Endothelial cell of umbilical vein (primary cell): ENCODE data around the gene SERPINE3. TPM values are rescaled to one million over a fixed set of nuclear protein-coding genes. Genes with fewer than 3 reads are reported as not detected.

Source experiments
- BruUV-seq: library from RNA; stranded (reverse); fragments of 400-500 nt; replicated peaks from 2 replicates; lab custom pipeline; 2021; lab: Mats Ljungman, UMichigan
- CTCF ChIA-PET: fragments of 300-600, 350-600 bp; sonication (Branson Sonifier 250); formaldehyde crosslinking; loops from one replicate; lab custom pipeline; 2021; ENCODE audit warnings: antibody characterized with exemption, inconsistent platforms; lab: Charles Lee
- POLR2A ChIA-PET: fragments of 300-600, 350-600 bp; sonication (Branson Sonifier 250); formaldehyde crosslinking; loops from one replicate; lab custom pipeline; 2021; ENCODE audit warnings: antibody characterized with exemption, inconsistent platforms; lab: Charles Lee
- DNase-seq: peaks from one replicate; pipeline ENCODE4 v3.0.0-alpha.2; 2011; ENCODE audit warnings: low read depth, low spot score
- FAIRE-seq: peaks from 2 replicates; lab custom pipeline; 2011; peaks lifted over from hg19 to GRCh38; lab: Jason Lieb, UNC
- H2AFZ ChIP-seq: 2 replicates; pipeline ENCODE4 v1.6.0; 2012; ENCODE audit warnings: low read depth, low read length, control low read depth, inconsistent platforms
- H3K27ac ChIP-seq: 2 replicates; pipeline ENCODE4 v1.5.1; 2011; ENCODE audit warnings: low read depth, mild to moderate bottlenecking, control low read depth, low read length, moderate library complexity; ENCODE audit not compliant: insufficient read depth
- H3K27me3 ChIP-seq, 2 experiments: 2 replicates each; pipeline versions ENCODE4 v1.6.0 to v1.6.1; 2011; ENCODE audit warnings: low read length in 2 of 2, mixed read lengths in 1 of 2; ENCODE audit not compliant: control insufficient read depth in 2 of 2, insufficient read depth in 2 of 2
- H3K36me3 ChIP-seq, 2 experiments: 2 replicates in 1 of 2; 3 replicates in 1 of 2; pipeline ENCODE4 v1.5.1; 2011; ENCODE audit warnings: low read length in 2 of 2, mild to moderate bottlenecking in 1 of 2, moderate library complexity in 1 of 2; ENCODE audit not compliant: control insufficient read depth in 2 of 2, insufficient read depth in 2 of 2; ENCODE audit errors: extremely low read depth in 1 of 2
- H3K4me1 ChIP-seq: 3 replicates; pipeline ENCODE4 v1.5.1; 2011; ENCODE audit warnings: mild to moderate bottlenecking, low read length; ENCODE audit not compliant: control insufficient read depth, insufficient read depth; ENCODE audit errors: extremely low read depth
- H3K4me2 ChIP-seq: 2 replicates; pipeline ENCODE4 v1.6.1; 2011; ENCODE audit warnings: low read length, control low read depth, mixed read lengths; ENCODE audit not compliant: insufficient read depth
- H3K4me3 ChIP-seq, 3 experiments: fragments of 200-600 bp in 1 of 3; sonication (generic), shearing (Covaris generic) in 1 of 3; replicated peaks in 1 of 3; 2 replicates each; pipeline ENCODE4 v1.5.1; 2011 to 2016; ENCODE audit warnings: control low read depth in 3 of 3, low read length in 3 of 3, mild to moderate bottlenecking in 2 of 3, inconsistent platforms in 1 of 3, low read depth in 1 of 3, moderate library complexity in 1 of 3; ENCODE audit not compliant: insufficient read depth in 1 of 3
- H3K79me2 ChIP-seq: 2 replicates; pipeline ENCODE4 v1.6.0; 2012; ENCODE audit warnings: low read length, inconsistent platforms; ENCODE audit not compliant: control insufficient read depth, insufficient read depth
- H3K9ac ChIP-seq: replicated peaks from 2 replicates; pipeline ENCODE3; 2011; ENCODE audit warnings: low read length, control low read depth; ENCODE audit not compliant: insufficient read depth; ENCODE audit errors: extremely low read depth
- H3K9me1 ChIP-seq: replicated peaks from 3 replicates; pipeline ENCODE4 v1.6.0; 2011; ENCODE audit warnings: mild to moderate bottlenecking, low read length; ENCODE audit not compliant: control insufficient read depth, insufficient read depth; ENCODE audit errors: extremely low read depth
- H3K9me3 ChIP-seq: replicated peaks from 2 replicates; pipeline ENCODE4 v1.5.1; 2012; ENCODE audit warnings: low read length, inconsistent platforms; ENCODE audit not compliant: control insufficient read depth, insufficient read depth
- H4K20me1 ChIP-seq: replicated peaks from 2 replicates; pipeline ENCODE3; 2011; ENCODE audit warnings: mild to moderate bottlenecking, low read length; ENCODE audit not compliant: control insufficient read depth, insufficient read depth; ENCODE audit errors: extremely low read depth
- CTCF ChIP-seq, 2 donors: IDR thresholded peaks; 1 replicate in 1 of 2; 2 replicates in 1 of 2; pipeline ENCODE4 v1.5.1; 2011; ENCODE audit warnings: low read length in 2 of 2, mild to moderate bottlenecking in 2 of 2, moderate library complexity in 2 of 2, control low read depth in 1 of 2, inconsistent platforms in 1 of 2, low read depth in 1 of 2; ENCODE audit not compliant: insufficient read depth in 1 of 2; ENCODE audit errors: extremely low read depth in 1 of 2
- EZH2 ChIP-seq: IDR thresholded peaks from 2 replicates; pipeline ENCODE4 v1.6.1; 2012; ENCODE audit warnings: borderline replicate concordance, low read depth, mild to moderate bottlenecking, moderate library complexity, low read length, inconsistent platforms; ENCODE audit not compliant: severe bottlenecking
- FOS ChIP-seq: IDR thresholded peaks from 2 replicates; pipeline ENCODE4 v1.6.1; 2011; ENCODE audit warnings: mild to moderate bottlenecking, low read length, moderate library complexity, borderline replicate concordance; ENCODE audit not compliant: insufficient read depth
- GATA2 ChIP-seq: IDR thresholded peaks from 2 replicates; pipeline ENCODE4 v1.7.0; 2011; ENCODE audit warnings: low read depth, mild to moderate bottlenecking, moderate library complexity, mixed read lengths, low read length; ENCODE audit not compliant: insufficient read length, insufficient read depth
- JUN ChIP-seq: IDR thresholded peaks from 2 replicates; pipeline ENCODE4 v1.6.1; 2011; ENCODE audit warnings: borderline replicate concordance, low read depth; ENCODE audit not compliant: insufficient read length, insufficient read depth
- MYC ChIP-seq: IDR thresholded peaks from one replicate; pipeline ENCODE4 v1.6.1; 2011; ENCODE audit warnings: mild to moderate bottlenecking, low read depth, low read length
- POLR2A ChIP-seq: IDR thresholded peaks from 2 replicates; pipeline ENCODE4 v1.6.1; 2012; ENCODE audit warnings: low read depth, mild to moderate bottlenecking, control low read depth, low read length
- POLR2AphosphoS5 ChIP-seq: IDR thresholded peaks from 2 replicates; pipeline ENCODE4 v1.6.1; 2012; ENCODE audit warnings: low read depth, mild to moderate bottlenecking, control low read depth, low read length, moderate library complexity; ENCODE audit not compliant: insufficient read depth
- dilution Hi-C: fragments of 300-500 bp; cut with MboI; formaldehyde crosslinking; loops from one replicate; pipeline ENCODE4 v1.15.0; 2019; ENCODE audit warnings: low sequenced_read_pairs; ENCODE audit not compliant: extremely low pct_ligation_motif_present
- intact Hi-C: fragments of 100-400 bp; cut with micrococcal nuclease; formaldehyde crosslinking; loops from one replicate; pipeline ENCODE4 v1.10.0; 2022
- polyA plus RNA-seq, 4 experiments: library from polyadenylated mRNA; depleted of rRNA in 3 of 4; stranded (reverse) in 3 of 4; unstranded in 1 of 4; fragments of >200 nt; gene quantifications; 2 replicates each; pipeline versions ENCODE4 v1.2.1 to v1.2.3, GENCODE V29; 2011 to 2012; ENCODE audit warnings: missing spikeins in 1 of 4
- total RNA-seq: library from RNA; stranded (reverse); gene quantifications from 2 replicates; pipeline ENCODE4 v1.2.3, GENCODE V29; 2021
- TF ChIP-seq, protein P1 (sequence below): IDR thresholded peaks from 2 replicates; pipeline ENCODE4 v1.6.1; 2011; ENCODE audit not compliant: insufficient read depth, insufficient read length

SERPINE3 gene
- total and polyA plus RNA-seq, 2 donors (not counting 3 experiments of a cell fraction or from before 2014, with no cell fraction given), result not detected

DNA sequence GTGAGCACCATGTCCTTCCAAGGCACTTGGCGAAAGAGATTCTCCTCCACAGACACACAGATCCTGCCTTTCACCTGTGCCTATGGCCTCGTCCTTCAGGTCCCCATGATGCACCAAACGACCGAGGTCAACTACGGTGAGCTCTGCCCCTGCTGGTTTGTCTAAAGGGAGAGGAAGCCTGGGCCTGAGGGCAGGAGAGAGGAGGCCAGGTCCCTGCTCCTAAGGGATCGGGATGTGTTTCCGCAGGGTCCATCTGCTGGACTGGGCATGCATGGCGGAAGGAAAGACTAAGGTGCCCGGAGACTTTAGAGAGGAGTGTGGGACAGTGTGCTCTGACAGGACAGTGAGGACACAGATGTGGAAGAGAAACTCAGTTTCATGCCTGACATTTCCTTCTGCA lies 7.6 kb downstream of the SERPINE3 start:
- Histone ChIP-seq H3K9me1 (no peaks in the 10 kb centered on the region), H4K20me1 (no peaks in the 10 kb centered on the region), H3K36me3 (no peaks in the 10 kb centered on the region), H3K4me2 (no peak overlapping the region), H2AFZ (no peak overlapping the region), H3K4me3 (no peak overlapping the region), H3K27ac (no peak overlapping the region), H3K79me2 (no peaks in the 10 kb centered on the region), H3K9ac (no peak overlapping the region), H3K4me1 (no peaks in the 10 kb centered on the region), H3K9me3 (no peaks in the 10 kb centered on the region), H3K27me3 (no peaks in the 10 kb centered on the region)
- dilution Hi-C loops (no loop called here), intact Hi-C loops (no loop called here)
- no peak for TF ChIP-seq POLR2A
- no peak for TF ChIP-seq GATA2
- TF ChIP-seq, protein P1, sequence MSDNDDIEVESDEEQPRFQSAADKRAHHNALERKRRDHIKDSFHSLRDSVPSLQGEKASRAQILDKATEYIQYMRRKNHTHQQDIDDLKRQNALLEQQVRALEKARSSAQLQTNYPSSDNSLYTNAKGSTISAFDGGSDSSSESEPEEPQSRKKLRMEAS, result no peak
- TF ChIP-seq JUN, result no peak
- TF ChIP-seq EZH2, result no peak
- TF ChIP-seq CTCF (IDR thresholded peaks at IDR 0.05; ENCODE audit: extremely low read depth in 1 of 2, insufficient read depth in 1 of 2, low read depth in 1 of 2, low read length in 2 of 2), result no peak
- TF ChIP-seq MYC, result no peak
- TF ChIP-seq FOS, result no peak
- no peak for TF ChIP-seq POLR2AphosphoS5
- no peak for DNase-seq
- POLR2A ChIA-PET, result no interaction called here
- no peak for FAIRE-seq
- CTCF ChIA-PET, result no interaction called here
- no TSS peak for BruUV-seq
